ENCODE results near the gene UCHL1. TPM values are rescaled to one million over a fixed set of nuclear protein-coding genes. Genes with fewer than 3 reads are reported as not detected.

Gene UCHL1
- total RNA-seq, 1 experiment from 2014 or later = not detected

- Histone ChIP-seq H3K9me2 (replicated peaks; ENCODE audit: insufficient read depth, low read length) (no peaks in the 10 kb centered on the region), H3K9me3 (ENCODE audit: low read length) (no peaks in the 10 kb centered on the region), H3K36me3 (ENCODE audit: insufficient read depth, low read length) (no peaks in the 10 kb centered on the region), H3K4me1 (ENCODE audit: low read length) (peaks cover 5% of the 10 kb centered on the region), H3K4me2 (ENCODE audit: low read depth, low read length, poor library complexity, severe bottlenecking) (no peak overlapping the region), H3K79me2 (ENCODE audit: low read length) (no peaks in the 10 kb centered on the region), H3K27ac (ENCODE audit: low read length) (no peak overlapping the region), H4K20me1 (ENCODE audit: insufficient read depth, low read depth, low read length) (no peaks in the 10 kb centered on the region), H3K27me3 (ENCODE audit: low read length) (no peaks in the 10 kb centered on the region), H3K9ac (ENCODE audit: low read length) (no peak overlapping the region), H2AFZ (ENCODE audit: low read length) (no peak overlapping the region), H3K4me3 (ENCODE audit: low read length) (no peak overlapping the region)
- DNase-seq = no peak
Measured at GRCh38 chr4:41219421-41219950, 37.2 kb upstream of the UCHL1 start.

- Histone ChIP-seq H3K9me2 (replicated peaks; ENCODE audit: insufficient read depth, low read length) (no peaks in the 10 kb centered on the region), H3K4me2 (ENCODE audit: low read depth, low read length, poor library complexity, severe bottlenecking) (no peak overlapping the region), H3K27ac (ENCODE audit: low read length) (no peak overlapping the region), H3K79me2 (ENCODE audit: low read length) (no peaks in the 10 kb centered on the region), H3K4me3 (ENCODE audit: low read length) (no peak overlapping the region), H3K4me1 (ENCODE audit: low read length) (no peaks in the 10 kb centered on the region), H3K27me3 (ENCODE audit: low read length) (no peaks in the 10 kb centered on the region), H2AFZ (ENCODE audit: low read length) (no peak overlapping the region), H4K20me1 (ENCODE audit: insufficient read depth, low read depth, low read length) (no peaks in the 10 kb centered on the region), H3K9me3 (ENCODE audit: low read length) (no peaks in the 10 kb centered on the region), H3K36me3 (ENCODE audit: insufficient read depth, low read length) (no peaks in the 10 kb centered on the region), H3K9ac (ENCODE audit: low read length) (no peak overlapping the region)
- DNase-seq = no peak
Measured at GRCh38 chr4:41221850-41222645, 34.7 kb upstream of the UCHL1 start.

- Histone ChIP-seq H4K20me1 (ENCODE audit: insufficient read depth, low read depth, low read length) (no peaks in the 10 kb centered on the region), H3K27ac (ENCODE audit: low read length) (no peak overlapping the region), H3K9me2 (replicated peaks; ENCODE audit: insufficient read depth, low read length) (no peaks in the 10 kb centered on the region), H3K4me1 (ENCODE audit: low read length) (no peaks in the 10 kb centered on the region), H3K27me3 (ENCODE audit: low read length) (no peaks in the 10 kb centered on the region), H2AFZ (ENCODE audit: low read length) (no peak overlapping the region), H3K4me3 (ENCODE audit: low read length) (no peak overlapping the region), H3K36me3 (ENCODE audit: insufficient read depth, low read length) (no peaks in the 10 kb centered on the region), H3K79me2 (ENCODE audit: low read length) (no peaks in the 10 kb centered on the region), H3K4me2 (ENCODE audit: low read depth, low read length, poor library complexity, severe bottlenecking) (no peak overlapping the region), H3K9me3 (ENCODE audit: low read length) (no peaks in the 10 kb centered on the region), H3K9ac (ENCODE audit: low read length) (no peak overlapping the region)
- DNase-seq = no peak
Measured at GRCh38 chr4:41227902-41228301, 28.8 kb upstream of the UCHL1 start.

- H2AFZ ChIP-seq (ENCODE audit: low read length) = no peak overlapping the region
- no peaks in the 10 kb centered on the region for H3K9me3 ChIP-seq (ENCODE audit: low read length)
- H3K27me3 ChIP-seq (ENCODE audit: low read length) = no peaks in the 10 kb centered on the region
- no peaks in the 10 kb centered on the region for H3K36me3 ChIP-seq (ENCODE audit: insufficient read depth, low read length)
- H4K20me1 ChIP-seq (ENCODE audit: insufficient read depth, low read depth, low read length) = no peaks in the 10 kb centered on the region
- no peak overlapping the region for H3K27ac ChIP-seq (ENCODE audit: low read length)
- H3K4me1 ChIP-seq (ENCODE audit: low read length) = no peaks in the 10 kb centered on the region
- no peak overlapping the region for H3K4me3 ChIP-seq (ENCODE audit: low read length)
- no peak overlapping the region for H3K4me2 ChIP-seq (ENCODE audit: low read depth, low read length, poor library complexity, severe bottlenecking)
- no peaks in the 10 kb centered on the region for H3K79me2 ChIP-seq (ENCODE audit: low read length)
- H3K9me2 ChIP-seq (replicated peaks; ENCODE audit: insufficient read depth, low read length) = no peaks in the 10 kb centered on the region
- no peak for DNase-seq
- H3K9ac ChIP-seq (ENCODE audit: low read length) = no peak overlapping the region
Measured at GRCh38 chr4:41232406-41232805, 24.3 kb upstream of the UCHL1 start.

GRCh38 chr4:41232856-41233255, 23.9 kb upstream of the UCHL1 start:
- Histone ChIP-seq H3K27ac (ENCODE audit: low read length) (no peak overlapping the region), H3K9ac (ENCODE audit: low read length) (no peak overlapping the region), H3K4me3 (ENCODE audit: low read length) (no peak overlapping the region), H3K27me3 (ENCODE audit: low read length) (no peaks in the 10 kb centered on the region), H3K4me1 (ENCODE audit: low read length) (no peaks in the 10 kb centered on the region), H3K4me2 (ENCODE audit: low read depth, low read length, poor library complexity, severe bottlenecking) (no peak overlapping the region), H3K36me3 (ENCODE audit: insufficient read depth, low read length) (no peaks in the 10 kb centered on the region), H2AFZ (ENCODE audit: low read length) (no peak overlapping the region), H3K9me2 (replicated peaks; ENCODE audit: insufficient read depth, low read length) (no peaks in the 10 kb centered on the region), H3K79me2 (ENCODE audit: low read length) (no peaks in the 10 kb centered on the region), H3K9me3 (ENCODE audit: low read length) (no peaks in the 10 kb centered on the region), H4K20me1 (ENCODE audit: insufficient read depth, low read depth, low read length) (no peaks in the 10 kb centered on the region)
- DNase-seq = no peak

GRCh38 chr4:41236032-41236431, 20.7 kb upstream of the UCHL1 start:
- H4K20me1 ChIP-seq (ENCODE audit: insufficient read depth, low read depth, low read length) = no peaks in the 10 kb centered on the region
- no peak overlapping the region for H2AFZ ChIP-seq (ENCODE audit: low read length)
- H3K36me3 ChIP-seq (ENCODE audit: insufficient read depth, low read length) = no peaks in the 10 kb centered on the region
- H3K4me3 ChIP-seq (ENCODE audit: low read length) = no peak overlapping the region
- no peaks in the 10 kb centered on the region for H3K27me3 ChIP-seq (ENCODE audit: low read length)
- H3K27ac ChIP-seq (ENCODE audit: low read length) = no peak overlapping the region
- H3K9me2 ChIP-seq (replicated peaks; ENCODE audit: insufficient read depth, low read length) = no peaks in the 10 kb centered on the region
- no peaks in the 10 kb centered on the region for H3K9me3 ChIP-seq (ENCODE audit: low read length)
- H3K4me2 ChIP-seq (ENCODE audit: low read depth, low read length, poor library complexity, severe bottlenecking) = no peak overlapping the region
- no peak for DNase-seq
- no peaks in the 10 kb centered on the region for H3K79me2 ChIP-seq (ENCODE audit: low read length)
- no peak overlapping the region for H3K9ac ChIP-seq (ENCODE audit: low read length)
- no peaks in the 10 kb centered on the region for H3K4me1 ChIP-seq (ENCODE audit: low read length)

- Histone ChIP-seq H4K20me1 (ENCODE audit: insufficient read depth, low read depth, low read length) (no peaks in the 10 kb centered on the region), H3K4me2 (ENCODE audit: low read depth, low read length, poor library complexity, severe bottlenecking) (no peak overlapping the region), H3K4me3 (ENCODE audit: low read length) (no peak overlapping the region), H3K4me1 (ENCODE audit: low read length) (no peaks in the 10 kb centered on the region), H2AFZ (ENCODE audit: low read length) (no peak overlapping the region), H3K79me2 (ENCODE audit: low read length) (no peaks in the 10 kb centered on the region), H3K9me2 (replicated peaks; ENCODE audit: insufficient read depth, low read length) (no peaks in the 10 kb centered on the region), H3K9ac (ENCODE audit: low read length) (no peak overlapping the region), H3K27me3 (ENCODE audit: low read length) (no peaks in the 10 kb centered on the region), H3K36me3 (ENCODE audit: insufficient read depth, low read length) (no peaks in the 10 kb centered on the region), H3K27ac (ENCODE audit: low read length) (no peak overlapping the region), H3K9me3 (ENCODE audit: low read length) (no peaks in the 10 kb centered on the region)
- DNase-seq = no peak
Measured at GRCh38 chr4:41236508-41236907, 20.2 kb upstream of the UCHL1 start.

GRCh38 chr4:41241919-41242318, 14.8 kb upstream of the UCHL1 start:
- Histone ChIP-seq H3K4me3 (ENCODE audit: low read length) (no peak overlapping the region), H3K36me3 (ENCODE audit: insufficient read depth, low read length) (no peaks in the 10 kb centered on the region), H3K79me2 (ENCODE audit: low read length) (no peaks in the 10 kb centered on the region), H3K9ac (ENCODE audit: low read length) (no peak overlapping the region), H3K9me3 (ENCODE audit: low read length) (no peaks in the 10 kb centered on the region), H3K27me3 (ENCODE audit: low read length) (no peaks in the 10 kb centered on the region), H3K9me2 (replicated peaks; ENCODE audit: insufficient read depth, low read length) (no peaks in the 10 kb centered on the region), H3K27ac (ENCODE audit: low read length) (no peak overlapping the region), H3K4me2 (ENCODE audit: low read depth, low read length, poor library complexity, severe bottlenecking) (no peak overlapping the region), H3K4me1 (ENCODE audit: low read length) (no peaks in the 10 kb centered on the region), H2AFZ (ENCODE audit: low read length) (no peak overlapping the region), H4K20me1 (ENCODE audit: insufficient read depth, low read depth, low read length) (no peaks in the 10 kb centered on the region)
- DNase-seq = no peak

All from Karpas-422 (cell line).